Parathyroid adenoma (tissue), 2 donors: ENCODE data around the gene CAMTA1.

Experiments
- H2AFZ ChIP-seq: fragments of 300-600 bp; sonication (generic); one replicate; pipeline ENCODE4 v1.7.0; 2017; ENCODE audit warnings: antibody characterized with exemption, mild to moderate bottlenecking
- H3K27ac ChIP-seq: fragments of 300-600 bp; sonication (generic); one replicate; pipeline ENCODE4 v1.7.0; 2017
- H3K27me3 ChIP-seq: fragments of 300-600 bp; sonication (generic); one replicate; pipeline ENCODE4 v1.7.0; 2017; ENCODE audit warnings: low read length; ENCODE audit not compliant: control insufficient read depth, insufficient read depth
- H3K36me3 ChIP-seq: fragments of 300-600 bp; sonication (generic); one replicate; pipeline ENCODE4 v1.7.0; 2017; ENCODE audit warnings: low read length; ENCODE audit not compliant: control insufficient read depth, insufficient read depth
- H3K4me1 ChIP-seq: fragments of 300-600 bp; sonication (generic); one replicate; pipeline ENCODE4 v1.7.0; 2017; ENCODE audit warnings: control low read depth
- H3K4me2 ChIP-seq: fragments of 300-600 bp; sonication (generic); one replicate; pipeline ENCODE4 v1.7.0; 2017; ENCODE audit warnings: low read length
- H3K4me3 ChIP-seq: fragments of 300-600 bp; sonication (generic); one replicate; pipeline ENCODE4 v1.7.0; 2017; ENCODE audit warnings: low read depth, low read length
- H3K79me2 ChIP-seq: fragments of 300-600 bp; sonication (generic); one replicate; pipeline ENCODE4 v1.7.0; 2017; ENCODE audit warnings: control low read depth
- H3K9ac ChIP-seq: fragments of 300-600 bp; sonication (generic); one replicate; pipeline ENCODE4 v1.7.0; 2017; ENCODE audit warnings: mild to moderate bottlenecking
- H3K9me3 ChIP-seq: fragments of 300-600 bp; sonication (generic); one replicate; pipeline ENCODE4 v1.7.0; 2017; ENCODE audit warnings: low read length; ENCODE audit not compliant: control insufficient read depth
- TF ChIP-seq, protein P1 (sequence below): fragments of 300-600 bp; sonication (generic); IDR thresholded peaks from one replicate; pipeline ENCODE4 v1.7.0; 2017; ENCODE audit warnings: antibody characterized with exemption, mild to moderate bottlenecking
- donor health status: primary hyperparathyroidism.

CAMTA1 gene

DNA sequence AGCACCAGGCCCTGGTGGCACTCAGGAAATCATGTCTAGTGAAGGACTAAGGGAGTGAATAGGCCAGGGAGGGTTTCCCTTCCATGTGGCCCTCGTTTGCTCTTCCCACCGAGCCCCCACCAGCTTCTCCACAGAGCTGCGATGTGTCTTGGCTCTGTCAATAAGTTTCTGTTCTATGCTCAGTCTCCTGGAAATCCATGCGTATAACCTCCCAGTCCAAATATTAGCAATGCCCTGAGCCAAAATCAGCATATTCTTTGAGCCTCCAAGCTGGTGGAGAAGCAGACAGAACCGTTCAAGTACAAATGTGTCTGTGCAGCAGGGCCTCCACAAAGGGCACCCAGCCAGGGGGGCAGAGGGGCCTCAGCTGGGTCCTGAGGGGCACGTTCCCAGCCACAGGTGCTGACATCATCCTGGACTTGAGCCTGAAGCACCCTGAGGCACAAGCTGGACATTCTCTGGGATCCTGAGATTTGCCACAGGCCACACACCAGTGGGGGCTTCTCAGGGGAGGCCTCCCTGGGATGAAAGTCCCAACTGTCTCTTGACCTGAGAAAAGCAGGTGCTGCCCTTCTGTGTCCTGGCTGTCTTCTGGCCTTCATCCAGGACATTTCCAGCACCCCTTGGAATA, 635.3 kb downstream of the CAMTA1 start:
- Histone ChIP-seq H3K27ac (no peak overlapping the region), H3K36me3 (no peaks in the 10 kb centered on the region), H3K9me3 (no peaks in the 10 kb centered on the region), H3K79me2 (no peaks in the 10 kb centered on the region), H3K27me3 (no peaks in the 10 kb centered on the region), H2AFZ (no peak overlapping the region), H3K4me1 (no peaks in the 10 kb centered on the region), H3K4me3 (no peak overlapping the region), H3K9ac (no peak overlapping the region), H3K4me2 (no peak overlapping the region)
- TF ChIP-seq, protein P1, sequence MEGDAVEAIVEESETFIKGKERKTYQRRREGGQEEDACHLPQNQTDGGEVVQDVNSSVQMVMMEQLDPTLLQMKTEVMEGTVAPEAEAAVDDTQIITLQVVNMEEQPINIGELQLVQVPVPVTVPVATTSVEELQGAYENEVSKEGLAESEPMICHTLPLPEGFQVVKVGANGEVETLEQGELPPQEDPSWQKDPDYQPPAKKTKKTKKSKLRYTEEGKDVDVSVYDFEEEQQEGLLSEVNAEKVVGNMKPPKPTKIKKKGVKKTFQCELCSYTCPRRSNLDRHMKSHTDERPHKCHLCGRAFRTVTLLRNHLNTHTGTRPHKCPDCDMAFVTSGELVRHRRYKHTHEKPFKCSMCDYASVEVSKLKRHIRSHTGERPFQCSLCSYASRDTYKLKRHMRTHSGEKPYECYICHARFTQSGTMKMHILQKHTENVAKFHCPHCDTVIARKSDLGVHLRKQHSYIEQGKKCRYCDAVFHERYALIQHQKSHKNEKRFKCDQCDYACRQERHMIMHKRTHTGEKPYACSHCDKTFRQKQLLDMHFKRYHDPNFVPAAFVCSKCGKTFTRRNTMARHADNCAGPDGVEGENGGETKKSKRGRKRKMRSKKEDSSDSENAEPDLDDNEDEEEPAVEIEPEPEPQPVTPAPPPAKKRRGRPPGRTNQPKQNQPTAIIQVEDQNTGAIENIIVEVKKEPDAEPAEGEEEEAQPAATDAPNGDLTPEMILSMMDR = no peak

GRCh38 chr1:7421471-7422075, 636.3 kb downstream of the CAMTA1 start:
- Histone ChIP-seq H3K4me1 (no peaks in the 10 kb centered on the region), H3K4me2 (no peak overlapping the region), H3K27ac (no peak overlapping the region), H3K27me3 (no peaks in the 10 kb centered on the region), H3K36me3 (no peaks in the 10 kb centered on the region), H3K9ac (no peak overlapping the region), H3K4me3 (no peak overlapping the region), H2AFZ (no peak overlapping the region), H3K9me3 (no peaks in the 10 kb centered on the region), H3K79me2 (no peaks in the 10 kb centered on the region)
- TF ChIP-seq, protein P1 = no peak

GRCh38 chr1:7422081-7422480, 636.8 kb downstream of the CAMTA1 start:
- no peak overlapping the region for H3K4me3 ChIP-seq
- no peak overlapping the region for H2AFZ ChIP-seq
- no peaks in the 10 kb centered on the region for H3K36me3 ChIP-seq
- H3K4me1 ChIP-seq = no peaks in the 10 kb centered on the region
- H3K27ac ChIP-seq = no peak overlapping the region
- H3K79me2 ChIP-seq = no peaks in the 10 kb centered on the region
- H3K9ac ChIP-seq = no peak overlapping the region
- TF ChIP-seq, protein P1 = no peak
- H3K27me3 ChIP-seq = no peaks in the 10 kb centered on the region
- no peak overlapping the region for H3K4me2 ChIP-seq
- no peaks in the 10 kb centered on the region for H3K9me3 ChIP-seq

GRCh38 chr1:7422561-7422960, 637.3 kb downstream of the CAMTA1 start:
- H3K9me3 ChIP-seq = no peaks in the 10 kb centered on the region
- no peak overlapping the region for H2AFZ ChIP-seq
- no peaks in the 10 kb centered on the region for H3K36me3 ChIP-seq
- H3K4me2 ChIP-seq = no peak overlapping the region
- H3K79me2 ChIP-seq = no peaks in the 10 kb centered on the region
- TF ChIP-seq, protein P1 = no peak
- no peak overlapping the region for H3K27ac ChIP-seq
- no peaks in the 10 kb centered on the region for H3K4me1 ChIP-seq
- no peaks in the 10 kb centered on the region for H3K27me3 ChIP-seq
- H3K9ac ChIP-seq = no peak overlapping the region
- no peak overlapping the region for H3K4me3 ChIP-seq

DNA sequence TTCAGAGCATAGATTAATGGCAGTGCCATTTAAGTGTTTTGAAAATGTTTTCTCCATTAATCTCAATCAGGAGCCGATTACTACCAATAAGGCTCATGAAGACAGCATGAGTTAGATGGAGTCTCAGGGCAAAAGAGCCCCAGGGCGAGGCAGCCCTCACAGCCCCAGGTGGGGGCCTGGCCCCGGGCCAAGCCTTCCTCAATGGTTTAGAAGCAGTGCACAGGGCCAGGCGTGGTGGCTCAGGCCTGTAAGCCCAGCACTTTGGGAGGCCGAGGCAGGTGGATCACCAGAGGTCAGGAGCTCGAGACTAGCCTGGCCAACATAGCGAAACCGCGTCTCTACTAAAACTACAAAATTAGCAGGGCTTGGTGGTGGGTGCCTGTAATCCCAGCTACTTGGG, 637.7 kb downstream of the CAMTA1 start:
- Histone ChIP-seq H3K9ac (no peak overlapping the region), H3K9me3 (no peaks in the 10 kb centered on the region), H3K4me1 (no peaks in the 10 kb centered on the region), H3K27me3 (no peaks in the 10 kb centered on the region), H2AFZ (no peak overlapping the region), H3K27ac (no peak overlapping the region), H3K4me2 (no peak overlapping the region), H3K4me3 (no peak overlapping the region), H3K36me3 (no peaks in the 10 kb centered on the region), H3K79me2 (no peaks in the 10 kb centered on the region)
- TF ChIP-seq, protein P1 = no peak
